HG03196 (cell line): ENCODE data around the gene LRP6.
"Not testable (repeated sequence)": the region's sequence is repeated elsewhere in the genome, so short reads cannot be mapped to it uniquely, and the experiment has no call there.

Experiments used
- ATAC-seq: cut with Tn5 transposase; IDR thresholded peaks from one replicate; pipeline ENCODE4 v1.9.1; 2021; ENCODE audit not compliant: unreplicated experiment

Gene LRP6

DNA sequence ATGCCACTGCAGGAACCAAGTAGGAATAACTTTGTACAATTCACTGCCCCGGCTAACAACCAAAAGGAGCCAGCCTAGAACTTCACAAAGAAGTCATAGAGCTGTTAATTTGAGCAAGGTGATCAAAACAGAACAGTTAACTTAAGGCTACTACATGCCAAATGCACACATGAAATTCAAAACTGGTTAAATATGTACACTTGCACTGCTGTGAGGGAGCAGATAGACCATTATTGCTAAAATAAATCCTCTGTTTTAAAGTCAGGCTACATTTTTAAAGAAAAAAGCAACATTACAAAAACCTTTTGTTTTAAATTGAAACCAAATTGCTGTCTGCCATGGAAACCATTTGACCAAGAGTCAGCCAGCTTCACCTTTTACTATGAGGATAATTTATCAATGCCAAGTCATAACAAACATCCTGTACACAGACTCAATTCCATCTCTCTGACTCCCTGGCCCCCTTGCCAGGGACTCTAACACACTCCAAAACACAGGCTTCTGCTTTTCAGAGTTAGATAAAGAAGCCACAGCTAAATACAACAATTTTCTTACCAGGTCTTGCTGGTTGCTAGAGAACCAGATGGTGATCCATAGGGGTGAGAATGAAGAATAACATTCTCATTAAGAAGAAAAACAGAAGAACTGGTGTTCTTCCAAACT, 84.0 kb downstream of the LRP6 start:
- no peak for ATAC-seq

- no peak for ATAC-seq
Measured at GRCh38 chr12:12181511-12181910, 85.3 kb downstream of the LRP6 start.

DNA sequence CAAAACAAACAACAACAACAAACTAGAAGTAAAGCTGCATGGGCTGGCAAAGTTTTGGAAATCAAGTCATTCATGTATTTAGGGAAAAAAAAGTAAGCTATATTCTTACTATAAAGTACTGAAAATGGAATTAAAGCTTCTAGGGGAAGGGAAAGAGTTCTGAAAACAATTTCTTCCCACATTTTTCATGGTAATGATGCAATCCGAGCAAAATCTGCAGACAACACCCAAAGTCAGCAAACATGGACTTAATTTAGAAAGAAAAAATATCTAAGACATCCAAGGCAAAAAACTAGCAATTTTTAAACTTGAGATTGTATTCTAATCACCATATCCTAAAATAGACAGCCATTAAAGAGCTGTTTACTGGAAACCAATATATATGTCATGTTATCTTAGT, 86.3 kb downstream of the LRP6 start:
- ATAC-seq = no peak

DNA sequence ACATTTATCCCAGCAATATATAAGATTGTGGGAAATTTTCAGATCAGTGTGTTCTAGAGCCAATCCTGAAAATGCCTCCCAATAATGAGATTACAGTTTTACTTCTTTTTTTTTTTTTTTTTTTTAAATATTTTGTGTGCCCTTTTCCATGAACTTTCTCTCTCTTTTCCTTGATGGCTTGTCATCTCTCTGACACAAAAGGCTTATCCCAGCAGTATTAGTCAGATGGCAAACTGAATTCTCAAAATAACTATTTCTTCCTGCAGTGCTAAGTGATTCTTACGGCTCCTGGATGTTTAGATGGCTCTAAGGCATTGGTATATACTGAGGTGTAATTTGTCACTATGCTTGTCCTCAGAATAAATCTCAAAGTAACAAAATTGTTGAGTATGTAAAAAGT, 86.7 kb downstream of the LRP6 start:
- ATAC-seq = no peak

- no peak for ATAC-seq
Measured at GRCh38 chr12:12178559-12178958, 88.3 kb downstream of the LRP6 start.

DNA sequence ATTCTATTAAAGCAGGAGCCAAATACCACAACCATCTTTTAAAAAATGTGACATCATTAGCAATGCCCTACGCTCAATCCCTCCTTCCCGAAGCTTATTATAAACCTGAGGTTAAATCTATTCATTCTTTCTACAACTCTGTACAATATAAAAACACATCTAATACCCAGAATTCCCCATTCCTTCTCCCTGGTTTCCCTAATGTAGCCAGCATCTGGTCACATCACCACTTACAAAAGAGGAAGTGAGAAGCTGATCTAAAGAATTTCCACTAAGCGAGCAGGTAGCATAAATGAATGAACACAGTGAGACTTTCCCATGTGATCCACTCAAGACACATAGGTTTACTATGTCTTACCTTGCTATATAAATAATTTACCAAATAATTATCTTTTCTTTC, 90.4 kb downstream of the LRP6 start:
- ATAC-seq = no peak

GRCh38 chr12:12171991-12172511, 94.8 kb downstream of the LRP6 start:
- ATAC-seq = peak; percentile 74

DNA sequence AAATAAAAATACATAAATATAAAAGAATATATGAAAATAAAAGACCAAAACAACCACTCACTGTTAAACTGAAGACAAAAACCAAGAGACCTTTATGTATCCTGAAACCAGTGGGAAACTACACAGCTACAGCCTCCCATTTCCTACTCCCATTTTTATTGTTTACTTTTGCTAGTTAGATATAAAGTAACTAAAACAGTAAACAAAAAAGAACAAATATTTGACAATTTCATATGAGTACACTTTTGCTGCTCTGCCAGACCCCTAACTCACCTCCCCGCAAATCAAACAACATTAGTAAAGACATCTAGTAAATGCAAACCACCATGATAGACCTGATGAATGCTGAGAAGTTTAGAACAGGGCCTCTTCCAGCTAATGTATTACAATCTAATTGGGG, 99.0 kb downstream of the LRP6 start:
- ATAC-seq = no peak

DNA sequence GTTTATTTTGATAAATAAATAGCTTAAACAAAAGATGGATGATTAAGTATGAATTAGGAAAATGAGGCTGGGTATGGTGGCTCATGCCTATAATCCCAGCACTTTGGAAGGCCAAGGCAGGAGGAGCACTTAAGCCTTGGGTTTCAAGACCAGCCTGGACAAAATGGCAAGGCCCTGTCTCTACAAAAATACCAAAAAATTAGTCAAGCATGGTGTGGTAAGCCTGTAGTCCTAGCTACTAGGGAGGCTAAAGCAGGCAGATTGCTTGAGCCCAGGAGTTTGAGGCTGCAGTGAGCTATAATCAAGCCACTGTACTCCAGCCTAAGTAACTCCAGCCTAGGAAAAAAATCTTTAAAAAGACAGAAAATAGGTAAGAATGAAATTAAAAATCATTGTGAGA, 100.1 kb downstream of the LRP6 start:
- no peak for ATAC-seq

DNA sequence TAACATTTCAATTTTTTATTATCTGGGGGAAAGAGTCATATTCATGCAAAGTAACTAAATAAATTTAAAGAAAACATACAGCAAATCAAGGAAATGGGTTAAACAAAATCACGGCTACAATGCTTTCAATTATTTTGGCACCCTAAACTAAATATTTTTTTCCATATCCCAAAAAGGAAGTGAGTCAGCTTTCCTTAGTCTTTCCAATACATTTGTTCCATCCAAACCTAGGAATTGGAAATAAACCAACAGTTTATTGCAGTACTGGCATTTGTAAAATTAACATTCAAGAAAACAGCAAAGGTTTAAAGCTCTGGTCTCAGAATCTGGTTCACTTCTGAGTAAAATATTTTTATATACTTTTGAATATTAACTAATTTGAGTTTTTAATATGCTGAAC, 106.9 kb downstream of the LRP6 start:
- no peak for ATAC-seq

DNA sequence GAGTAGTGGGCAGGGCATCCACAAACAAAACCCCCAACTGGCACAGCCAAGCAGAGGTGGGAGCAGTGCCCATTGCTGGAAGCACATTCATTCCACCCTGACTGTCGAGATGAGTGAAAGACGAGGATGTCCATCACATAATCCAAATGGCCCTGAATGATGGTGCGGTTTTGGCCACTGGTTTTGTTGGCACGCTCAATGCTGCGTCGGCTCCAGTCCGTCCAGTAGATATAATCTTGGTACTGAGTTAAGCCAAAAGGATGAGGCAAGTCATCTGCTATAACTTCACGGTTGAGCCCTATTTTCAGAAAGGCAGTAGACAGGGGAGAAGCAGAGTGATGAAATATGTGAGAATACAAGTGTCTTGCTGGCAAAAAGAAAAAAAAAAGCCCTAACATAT, 108.0 kb downstream of the LRP6 start:
- no peak for ATAC-seq

DNA sequence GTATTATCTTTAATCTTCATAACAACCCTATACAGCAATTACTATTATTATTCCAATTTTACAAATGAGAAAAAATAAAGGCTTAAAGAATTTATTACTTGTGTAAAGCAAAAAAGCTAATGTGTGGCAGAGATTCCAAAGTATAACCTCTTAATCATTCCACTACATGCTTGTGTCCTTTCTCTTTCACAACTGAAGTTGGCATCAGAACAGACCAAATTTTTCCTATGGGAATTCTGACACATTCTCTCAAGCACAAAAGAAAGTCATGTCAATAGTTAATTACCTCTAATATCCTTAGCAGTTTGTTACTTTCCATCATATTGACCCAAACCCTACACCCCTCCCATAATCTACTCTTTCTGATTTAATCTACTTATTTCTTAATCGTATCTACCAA, 109.4 kb downstream of the LRP6 start:
- ATAC-seq = no peak

- no peak for ATAC-seq
Measured at GRCh38 chr12:12156828-12157227, 110.0 kb downstream of the LRP6 start.

DNA sequence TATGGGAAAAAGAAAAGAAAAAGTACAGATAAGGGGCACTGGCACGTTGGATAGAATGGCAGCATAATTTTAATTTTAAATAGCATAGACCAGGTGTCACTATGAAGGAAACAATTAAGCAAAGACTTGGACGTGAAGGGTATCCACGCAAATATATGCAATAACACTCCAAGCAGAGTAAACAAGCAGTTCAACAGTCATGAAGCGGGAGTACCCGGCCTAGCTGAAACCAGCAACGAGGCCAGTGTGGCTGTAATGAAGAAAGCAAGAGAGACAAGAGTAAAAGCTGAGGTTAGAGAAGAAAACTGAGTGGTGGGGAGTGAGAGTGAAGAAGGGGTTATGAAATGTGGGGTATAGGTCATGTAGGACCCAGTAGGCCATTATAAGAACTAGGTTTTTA, 110.7 kb downstream of the LRP6 start:
- no peak for ATAC-seq

DNA sequence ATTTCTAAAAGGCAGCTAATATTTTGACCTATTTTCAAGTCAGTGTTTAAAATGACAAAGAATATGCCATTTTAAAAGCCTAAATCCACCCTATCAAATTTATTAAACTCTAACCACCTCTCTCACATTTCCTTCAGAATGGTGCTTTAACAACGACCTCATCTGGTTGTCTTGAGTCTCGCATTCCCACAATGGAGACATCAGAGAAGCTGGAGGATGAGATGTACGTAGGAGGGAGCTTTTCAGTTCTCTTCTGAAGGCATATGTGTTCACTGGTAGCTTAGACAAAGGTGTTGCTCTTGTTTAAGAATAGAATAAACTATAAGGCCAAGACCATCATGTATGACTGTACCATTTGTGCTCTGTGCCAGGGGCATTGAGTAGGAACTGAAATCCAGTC, 113.2 kb downstream of the LRP6 start:
- ATAC-seq = no peak

DNA sequence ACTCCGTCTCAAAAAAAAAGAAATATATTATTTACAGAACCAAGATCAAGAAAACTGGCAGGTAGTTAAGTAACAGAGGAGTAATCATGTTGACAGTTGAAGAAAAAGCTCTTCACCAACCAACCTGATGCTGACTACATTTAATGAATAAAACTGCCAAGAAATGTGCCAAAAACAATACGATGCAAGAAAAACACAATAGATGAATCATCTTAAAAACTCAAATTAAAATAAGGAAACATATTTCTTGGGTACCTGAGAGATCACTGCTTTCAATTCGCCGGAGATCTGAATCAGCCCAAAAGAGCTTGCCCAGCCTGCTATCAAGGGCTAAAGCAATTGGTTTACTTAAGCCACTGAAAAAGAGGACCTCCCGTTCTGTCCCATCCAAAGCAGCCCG, 119.7 kb downstream of the LRP6 start:
- ATAC-seq = no peak

DNA sequence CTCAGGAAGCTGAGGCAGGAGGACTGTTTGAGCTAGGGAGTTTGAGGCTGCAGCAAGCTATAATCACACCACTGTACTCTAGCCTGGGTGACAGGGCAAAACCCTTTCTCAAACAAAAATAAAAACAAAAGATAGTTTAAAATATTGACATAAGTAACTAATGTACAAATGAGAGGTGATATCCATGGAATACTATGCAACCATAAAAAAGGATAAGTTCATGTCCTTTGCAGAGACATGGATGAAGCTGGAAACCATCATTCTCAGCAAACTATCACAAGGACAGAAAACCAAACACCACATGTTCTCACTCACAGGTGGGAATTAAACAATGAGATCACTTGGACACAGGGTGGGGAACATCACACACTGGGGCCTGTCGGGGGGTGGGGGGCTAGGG, 122.3 kb downstream of the LRP6 start:
- not testable (repeated sequence) for ATAC-seq

GRCh38 chr12:12141000-12141399, 125.8 kb downstream of the LRP6 start:
- ATAC-seq = no peak

DNA sequence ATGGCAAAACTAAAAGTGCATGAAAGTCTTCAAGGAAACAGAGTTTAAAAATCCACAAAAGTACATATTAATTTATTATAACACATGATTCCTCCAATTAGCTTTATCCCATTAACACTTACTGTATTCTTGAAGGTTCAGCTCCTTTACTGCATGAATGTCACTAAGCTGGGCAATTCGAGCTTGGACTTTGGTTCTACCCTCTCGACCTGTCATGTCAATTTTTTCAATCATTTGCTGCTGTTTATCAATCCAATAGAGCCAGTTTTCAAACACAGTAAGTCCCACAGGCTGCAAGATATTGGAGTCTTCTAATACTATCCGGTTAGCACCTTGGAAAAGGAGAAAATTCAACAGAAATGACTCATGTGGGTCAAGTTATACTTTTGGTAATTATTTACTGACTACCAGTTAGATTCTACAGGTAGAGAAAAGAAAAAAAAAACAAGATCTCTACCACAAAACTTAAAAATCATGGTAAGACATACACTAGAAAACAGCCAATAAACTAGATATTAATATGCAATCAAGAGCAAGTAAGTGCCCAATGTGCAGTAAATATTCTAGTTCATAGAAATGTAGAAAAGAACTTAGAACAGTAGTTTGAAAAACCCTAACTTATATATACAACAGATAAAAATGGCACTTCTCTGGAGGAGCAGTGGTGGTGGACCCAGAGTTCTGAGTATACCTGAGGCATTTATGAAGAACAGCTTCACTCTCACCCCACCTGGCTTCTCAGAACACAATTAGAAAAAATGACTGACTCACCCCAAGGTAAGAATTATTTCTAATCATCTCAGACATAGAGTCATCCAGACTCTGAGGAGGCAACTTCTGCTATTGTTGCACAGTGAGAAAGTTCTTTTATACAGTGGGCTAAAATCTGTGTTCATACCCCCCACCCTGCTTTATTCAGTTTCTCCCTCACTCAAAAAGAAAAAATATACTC, 128.4 kb downstream of the LRP6 start:
- no peak for ATAC-seq

GRCh38 chr12:12133785-12134184, 133.1 kb downstream of the LRP6 start:
- ATAC-seq = no peak

- ATAC-seq = no peak
Measured at GRCh38 chr12:12133259-12133658, 133.6 kb downstream of the LRP6 start.

- no peak for ATAC-seq
Measured at GRCh38 chr12:12128670-12129069, 138.2 kb downstream of the LRP6 start.
